Measurements from ENCODE around the gene POLE2. TPM values are rescaled to one million over a fixed set of nuclear protein-coding genes. Genes with fewer than 3 reads are reported as not detected.

The POLE2 gene
- total and polyA plus RNA-seq, 2 of the 13 experiments (the other 11 are each of a cell fraction or from before 2014, with no cell fraction given), result 16.6 to 37.0 TPM

- TF ChIP-seq THAP7 (CRISPR knock-in tag; IDR thresholded peaks at IDR 0.05), result no peak
- peak; percentile 31; the same call in 1 of the 2 replicates for TF ChIP-seq ZHX2 (IDR thresholded peaks at IDR 0.05; ENCODE audit: low read depth)
- TF ChIP-seq ZHX2 (CRISPR knock-in tag; IDR thresholded peaks at IDR 0.05; ENCODE audit: borderline replicate concordance), result no peak
- no peak for TF ChIP-seq EP300 (IDR thresholded peaks at IDR 0.05; ENCODE audit: low read depth in 2 of 2, low read length in 2 of 2)
- TF ChIP-seq EP300 (CRISPR knock-in tag; IDR thresholded peaks at IDR 0.05; ENCODE audit: borderline replicate concordance), result no peak
- no peak for TF ChIP-seq ZNF629 (CRISPR knock-in tag; conservative IDR thresholded peaks at IDR 0.05)
- TF ChIP-seq ZMYM2 (CRISPR knock-in tag; IDR thresholded peaks at IDR 0.05), result no peak
- peak; percentile 58; the same call in 1 of the 2 replicates for TF ChIP-seq ZNF274 (CRISPR knock-in tag; IDR thresholded peaks at IDR 0.05)
- peak; percentile 83 for TF ChIP-seq TAF1 (CRISPR knock-in tag; IDR thresholded peaks at IDR 0.05)
- no peak for TF ChIP-seq POLR2AphosphoS2 (IDR thresholded peaks at IDR 0.05; ENCODE audit: low read depth, low read length)
- TF ChIP-seq TFAP4 (IDR thresholded peaks at IDR 0.05; ENCODE audit: borderline replicate concordance, low read depth), result peak; percentile 86; the same call in 1 of the 2 replicates
- no peak for TF ChIP-seq ZBTB25 (CRISPR knock-in tag; IDR thresholded peaks at IDR 0.05)
- no peak for TF ChIP-seq RELA (CRISPR knock-in tag; IDR thresholded peaks at IDR 0.05)
- no peak for TF ChIP-seq BCL6 (CRISPR knock-in tag; IDR thresholded peaks at IDR 0.05)
- TF ChIP-seq GMEB2 (CRISPR knock-in tag; IDR thresholded peaks at IDR 0.05; ENCODE audit: low read depth), result 0 out of 2 replicates have a peak, but pooled peaks have one; percentile 12
- TF ChIP-seq ZBTB21 (CRISPR knock-in tag; IDR thresholded peaks at IDR 0.05), result no peak
- peak; percentile 85; the same call in 1 of the 2 replicates for TF ChIP-seq ZNF225 (CRISPR knock-in tag; IDR thresholded peaks at IDR 0.05)
- TF ChIP-seq ZNF431 (CRISPR knock-in tag; IDR thresholded peaks at IDR 0.05; ENCODE audit: borderline replicate concordance, low read depth), result 0 out of 2 replicates have a peak, but pooled peaks have one; percentile 47
Observed at GRCh38 chr14:49692811-49693734, 5.1 kb upstream of the POLE2 start, which contains the start of gene KLHDC1 (continued).
